GM18858 (cell line): ENCODE data around the gene ZNF407.

Experiments
- ATAC-seq: cut with Tn5 transposase; IDR thresholded peaks from one replicate; pipeline ENCODE4 v1.9.1; 2021; ENCODE audit not compliant: unreplicated experiment

ZNF407 gene

DNA sequence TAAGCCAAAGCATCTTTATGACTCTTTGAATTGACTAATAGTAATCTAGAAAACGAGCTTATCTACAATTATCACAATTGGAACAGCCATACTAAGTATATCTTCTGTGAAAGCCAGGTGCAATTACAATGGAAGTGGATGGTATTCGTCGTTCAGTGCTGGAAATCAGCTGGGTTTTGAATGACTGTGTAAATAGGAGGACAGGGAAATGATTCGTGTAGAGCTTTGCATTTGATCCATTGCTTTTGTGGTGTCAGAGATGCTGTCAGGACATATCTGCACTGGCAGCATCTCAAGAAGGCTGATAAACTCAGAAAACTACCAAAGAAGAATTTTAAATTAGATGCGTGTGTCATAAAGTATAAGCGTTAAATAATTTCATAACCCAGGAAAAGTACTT lies 187.1 kb downstream of the ZNF407 start:
- no peak for ATAC-seq

DNA sequence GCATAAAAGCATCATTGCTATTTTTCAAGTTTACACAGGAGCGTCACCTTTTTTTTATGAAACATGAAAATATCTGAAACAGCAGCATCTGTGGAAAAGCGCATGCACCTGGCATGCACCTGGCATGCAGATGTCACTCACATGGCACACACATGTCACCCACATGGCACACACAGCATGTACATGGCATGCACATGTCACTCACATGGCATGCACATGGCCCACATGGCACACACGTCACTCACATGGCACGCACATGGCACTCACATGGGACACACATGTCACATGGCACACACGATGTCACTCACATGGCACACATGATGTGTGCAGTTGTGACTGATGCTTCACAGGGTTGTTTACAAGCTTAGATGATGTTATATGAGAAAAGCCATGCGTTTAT lies 188.0 kb downstream of the ZNF407 start:
- ATAC-seq, result no peak

DNA sequence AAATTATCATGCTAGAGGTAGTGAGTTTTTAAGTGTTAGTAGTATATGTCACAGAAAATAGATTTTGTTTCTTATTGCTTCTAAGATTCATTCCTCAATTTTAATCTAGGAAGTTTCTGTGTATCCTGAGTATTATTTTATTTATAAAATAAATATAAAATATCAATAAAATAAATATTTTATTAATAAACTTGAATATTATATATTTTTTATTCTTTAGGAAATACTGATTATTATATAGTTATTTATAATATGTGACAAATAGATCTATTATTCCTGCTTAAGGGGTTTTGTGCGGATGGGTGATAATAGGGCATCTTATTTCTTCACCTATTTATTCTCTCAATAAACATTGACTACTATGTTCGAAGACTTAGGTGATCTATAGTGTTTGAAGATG lies 191.0 kb downstream of the ZNF407 start:
- ATAC-seq, result no peak

DNA sequence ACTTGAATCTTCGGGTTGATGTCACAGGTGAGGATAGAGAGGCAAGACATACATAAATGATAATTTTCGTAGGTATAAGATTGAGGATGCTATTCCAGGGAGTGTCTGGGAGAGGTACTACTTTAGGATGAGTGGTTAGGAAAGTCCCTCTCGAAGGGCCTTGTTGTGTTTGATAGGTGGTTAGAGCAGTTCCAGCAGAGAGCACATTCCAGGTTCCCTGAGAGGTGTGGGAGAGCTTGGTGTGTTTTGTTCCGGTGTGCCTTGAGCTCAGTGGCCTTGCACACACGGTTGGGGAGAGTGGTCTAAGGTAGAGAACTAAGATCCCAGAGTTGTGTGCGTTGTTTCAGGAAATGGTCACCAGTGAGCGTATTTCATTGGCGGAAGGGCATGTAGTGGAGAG lies 191.4 kb downstream of the ZNF407 start:
- no peak for ATAC-seq

DNA sequence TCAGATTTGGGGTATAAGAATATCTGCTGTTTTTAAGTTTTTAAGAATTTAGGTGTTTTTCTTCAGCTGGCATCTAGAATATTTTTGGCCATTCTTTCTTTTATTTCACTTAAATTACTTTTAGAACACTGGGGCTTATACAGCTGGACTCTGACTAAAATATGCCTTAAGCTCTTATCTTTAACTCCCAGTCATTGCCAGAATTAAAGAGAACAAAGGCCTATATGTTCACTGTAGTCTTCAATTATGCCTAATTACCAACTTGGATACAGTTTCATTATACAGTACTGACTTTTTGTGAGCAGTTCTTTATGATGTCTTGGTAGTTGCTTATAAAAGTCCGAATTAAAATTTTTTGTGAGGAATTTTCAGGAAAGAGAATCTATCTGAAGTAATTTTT lies 192.8 kb downstream of the ZNF407 start:
- ATAC-seq, result no peak

DNA sequence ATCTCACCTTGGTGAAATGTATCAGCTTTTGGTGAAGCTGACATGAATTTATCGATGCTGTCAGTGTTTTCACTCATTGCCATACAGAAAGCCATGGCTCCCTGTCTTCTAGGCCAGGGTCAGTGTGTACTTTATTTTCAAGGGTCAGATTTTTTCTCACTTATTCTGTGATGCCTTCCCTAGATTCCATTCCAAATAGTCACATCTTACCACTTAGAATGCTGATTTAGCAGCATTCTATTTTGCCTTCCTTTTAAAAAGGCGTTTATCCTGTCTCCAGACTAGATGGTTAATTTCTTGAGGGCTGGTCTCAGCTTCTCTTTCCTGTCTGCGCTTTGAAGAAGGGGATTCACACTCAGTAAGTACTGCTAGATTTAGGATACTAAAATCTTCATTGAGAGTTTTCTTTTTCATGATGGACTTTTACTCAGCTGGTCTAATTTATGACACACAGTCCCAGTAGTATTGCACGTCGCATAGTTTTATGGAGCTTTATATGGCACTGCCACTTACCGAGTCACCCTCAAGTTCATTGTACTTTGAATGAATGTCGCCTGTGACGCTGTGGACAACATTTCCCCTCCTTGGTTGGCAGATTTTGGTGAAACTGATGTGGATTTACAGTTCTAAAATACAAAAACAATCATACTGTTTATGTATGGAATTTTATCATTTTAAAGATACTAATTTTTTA lies 194.0 kb downstream of the ZNF407 start:
- ATAC-seq, result no peak

DNA sequence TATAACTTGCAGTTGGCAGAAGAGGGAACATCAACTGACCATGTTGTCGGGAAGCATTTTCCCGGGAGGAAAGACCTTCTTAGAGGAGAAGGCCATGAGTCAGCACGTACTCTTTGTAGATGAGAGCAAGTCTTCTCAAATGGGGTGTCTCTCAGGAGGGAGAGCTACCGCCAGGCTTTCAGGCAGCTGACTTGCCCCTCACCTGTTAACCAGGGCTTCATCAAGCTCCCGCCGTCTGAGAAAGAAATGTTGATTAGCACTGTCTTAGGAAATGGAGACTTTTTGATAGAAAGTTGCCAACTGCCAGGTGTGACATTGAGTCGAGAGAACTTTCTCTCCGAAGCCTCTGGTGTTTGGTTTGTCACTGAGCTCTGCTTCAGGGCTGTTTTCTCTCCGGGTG lies 196.1 kb downstream of the ZNF407 start:
- no peak for ATAC-seq

DNA sequence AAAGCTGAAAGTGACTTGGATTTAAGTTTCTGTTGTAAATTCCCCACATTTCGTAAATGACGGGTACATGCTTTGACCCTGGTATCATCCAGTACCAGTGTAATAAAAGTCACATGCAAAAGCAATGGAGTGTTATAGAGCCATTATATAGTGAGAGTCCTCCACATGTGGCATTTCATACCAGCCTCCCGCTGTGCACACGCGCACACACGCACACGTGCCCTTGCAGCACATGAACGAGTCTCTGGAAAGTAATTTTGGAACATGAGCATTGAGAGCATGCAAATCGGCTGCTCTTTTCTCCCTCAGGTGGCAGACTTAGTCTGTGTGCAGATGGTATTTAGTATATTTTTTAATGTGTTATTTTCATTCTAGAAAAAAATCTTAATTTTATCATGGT lies 198.1 kb downstream of the ZNF407 start:
- no peak for ATAC-seq

DNA sequence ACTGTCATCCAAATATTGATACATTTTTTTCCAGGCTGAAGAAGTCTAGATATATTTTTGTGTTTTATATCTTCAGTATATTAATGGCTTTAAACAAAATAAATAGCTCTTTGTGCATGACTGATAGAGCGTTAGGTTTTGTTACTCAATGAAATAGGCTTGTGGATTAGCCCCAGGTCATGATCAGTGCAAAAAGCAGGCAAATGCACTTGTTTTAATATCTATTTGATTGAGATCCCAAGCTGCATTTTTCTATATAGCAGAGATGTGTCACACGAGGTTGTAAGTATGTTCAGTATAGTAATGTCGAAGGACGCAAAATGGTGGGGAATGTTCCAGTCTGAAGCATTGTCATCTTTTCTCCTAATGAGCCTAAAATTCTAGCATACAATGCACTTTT lies 198.5 kb downstream of the ZNF407 start:
- ATAC-seq, result no peak

DNA sequence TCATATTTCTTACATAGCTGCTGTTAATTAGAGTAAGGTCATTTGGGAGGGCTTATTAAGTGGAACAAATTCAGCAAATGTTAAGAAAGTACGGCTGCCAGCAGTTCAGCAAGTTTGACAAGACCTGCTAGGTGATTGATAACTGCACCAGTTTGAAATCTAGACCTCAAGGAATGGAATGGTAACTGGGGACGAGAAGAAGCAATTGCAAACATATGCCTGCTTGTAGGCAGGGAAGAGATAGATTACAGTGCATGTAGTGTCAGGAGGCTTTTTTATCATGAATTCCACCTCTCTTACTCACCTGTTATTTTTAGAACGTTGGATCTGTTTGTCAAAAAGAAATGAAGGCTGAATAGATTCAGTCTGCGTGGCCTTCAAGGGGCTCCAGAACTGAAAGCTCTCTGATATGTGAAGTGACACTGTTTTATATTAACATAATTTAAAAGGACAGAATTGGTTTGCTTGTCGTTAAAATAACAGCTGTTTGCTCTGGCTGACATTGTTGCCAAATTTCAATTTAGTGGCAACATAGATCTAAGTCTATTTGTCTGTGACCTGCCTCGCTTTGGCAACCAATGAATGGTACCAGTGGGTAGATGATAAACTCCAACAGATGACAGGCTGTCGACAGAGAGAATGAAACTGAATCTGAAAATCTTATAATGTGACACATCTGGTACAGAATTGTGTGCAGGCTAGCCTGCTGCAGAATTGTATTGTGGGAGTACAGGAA lies 199.3 kb downstream of the ZNF407 start:
- peak; percentile 98 for ATAC-seq

DNA sequence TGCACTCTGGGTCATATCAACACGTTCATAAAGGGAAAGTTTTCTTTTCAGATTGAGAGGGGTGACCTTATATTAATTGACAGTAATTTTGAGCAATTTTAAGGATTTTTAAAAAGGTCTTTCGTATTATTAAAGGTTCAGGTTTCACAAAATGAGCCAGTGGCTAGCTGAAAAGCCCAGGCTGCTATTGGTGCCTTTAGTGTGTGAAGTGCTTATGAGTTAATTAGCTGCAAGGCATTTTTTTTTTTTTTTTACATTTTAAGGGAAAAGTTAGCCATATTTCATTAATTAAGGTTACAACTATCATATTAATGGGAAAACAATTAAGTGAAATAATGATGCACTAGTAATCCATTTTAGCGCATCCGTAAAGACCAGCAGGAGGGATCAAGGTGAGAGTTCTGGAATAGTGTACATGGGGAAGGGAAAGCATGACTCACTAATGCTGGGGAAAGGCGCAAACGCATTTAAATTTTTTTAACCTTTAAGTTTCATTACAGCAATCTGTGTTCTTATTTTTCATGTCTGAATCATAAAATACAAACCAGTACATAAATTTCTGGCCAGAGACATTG lies 200.0 kb downstream of the ZNF407 start:
- ATAC-seq, result peak; percentile 25

DNA sequence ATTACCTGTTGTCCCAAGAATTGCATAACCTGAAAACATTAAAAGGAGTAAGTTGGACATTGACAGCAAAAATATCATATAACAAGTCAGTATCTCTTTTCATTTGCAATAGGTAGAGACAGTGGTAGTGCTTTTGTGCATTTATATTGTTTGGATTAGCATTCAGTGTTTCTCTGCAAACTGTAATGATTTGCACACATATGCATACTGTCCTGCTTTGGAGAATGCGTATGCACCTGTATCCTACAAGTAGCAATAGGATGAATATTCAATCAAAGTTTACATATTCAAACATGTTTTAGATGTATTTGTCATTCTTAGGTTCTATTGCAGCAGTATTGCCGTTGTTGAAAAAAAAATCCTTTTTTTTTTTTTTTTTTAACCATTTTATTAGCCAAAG lies 201.9 kb downstream of the ZNF407 start:
- no peak for ATAC-seq

DNA sequence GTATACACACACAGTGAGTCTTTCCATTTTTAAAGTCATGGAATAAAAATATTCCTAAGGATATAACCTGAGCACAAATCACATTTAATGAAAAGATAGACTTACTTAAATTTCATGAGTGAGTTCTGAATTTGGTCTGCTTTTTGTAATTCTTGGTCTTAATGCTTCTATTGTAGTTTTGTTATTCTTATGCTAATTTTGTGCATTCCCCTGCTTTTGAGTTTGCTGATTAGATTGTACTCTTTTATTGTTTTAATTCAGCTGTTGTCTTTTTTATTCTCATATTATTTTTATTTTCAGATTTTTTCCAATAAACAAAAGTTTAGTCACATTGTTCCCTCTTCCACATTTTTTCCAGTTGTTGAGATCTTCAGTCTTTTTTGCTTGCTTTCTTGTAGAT lies 202.4 kb downstream of the ZNF407 start:
- no peak for ATAC-seq

DNA sequence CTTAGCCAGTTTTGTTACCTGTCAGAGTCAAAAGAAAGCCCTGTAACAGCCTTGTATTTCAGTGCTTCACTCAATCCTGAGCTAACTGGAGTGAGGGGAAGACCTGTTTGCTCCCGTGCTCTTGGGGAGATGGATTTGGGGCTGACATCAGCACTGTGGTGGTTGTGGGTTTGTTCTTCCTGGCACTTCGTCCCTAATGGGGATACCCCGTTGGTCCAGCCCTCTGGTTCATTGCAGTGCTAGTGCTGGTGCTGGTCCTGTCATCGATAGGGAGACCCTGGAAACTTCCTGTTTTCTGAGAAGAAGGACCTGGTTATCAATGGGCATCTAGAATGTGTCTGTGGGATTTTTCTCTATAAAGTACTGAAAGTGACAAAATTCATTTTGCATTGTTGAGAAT lies 205.4 kb downstream of the ZNF407 start:
- no peak for ATAC-seq

DNA sequence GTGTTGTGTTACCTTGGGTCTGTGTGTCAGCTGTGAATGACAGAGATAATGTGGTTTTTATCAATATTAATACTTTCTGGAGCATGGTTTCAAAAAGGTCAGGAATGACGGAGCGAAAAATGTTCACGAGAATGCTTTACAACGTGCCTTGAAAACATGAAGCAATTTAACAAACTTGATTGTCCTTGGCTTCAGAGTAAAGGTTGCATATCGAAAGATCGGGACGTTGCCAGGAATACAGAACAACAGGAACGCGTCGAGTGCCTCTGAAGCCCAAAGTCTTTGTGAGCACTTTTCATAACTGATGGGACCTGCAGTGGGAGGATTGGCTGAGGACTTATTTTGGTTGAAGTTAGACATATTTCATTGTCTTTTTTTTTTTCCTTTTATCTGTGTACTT lies 206.1 kb downstream of the ZNF407 start:
- ATAC-seq, result no peak

DNA sequence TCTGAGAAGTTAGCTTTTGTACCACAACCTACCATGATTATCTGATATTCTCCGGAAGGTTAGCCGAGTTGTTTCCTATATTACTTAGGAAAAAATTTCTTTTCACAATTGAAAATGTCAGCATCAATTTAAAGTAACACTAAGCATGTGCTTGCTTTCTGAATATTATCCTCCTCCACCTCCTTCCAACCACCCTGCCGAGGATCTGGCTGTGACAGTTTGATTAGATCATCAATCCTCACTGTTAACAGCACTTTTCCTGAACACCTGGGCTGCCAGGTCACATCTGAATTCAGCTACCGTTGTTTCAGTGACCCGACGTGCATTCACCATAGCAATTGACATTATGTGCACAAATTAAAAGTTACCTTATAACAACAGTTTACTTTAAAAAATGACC lies 207.0 kb downstream of the ZNF407 start:
- ATAC-seq, result no peak

DNA sequence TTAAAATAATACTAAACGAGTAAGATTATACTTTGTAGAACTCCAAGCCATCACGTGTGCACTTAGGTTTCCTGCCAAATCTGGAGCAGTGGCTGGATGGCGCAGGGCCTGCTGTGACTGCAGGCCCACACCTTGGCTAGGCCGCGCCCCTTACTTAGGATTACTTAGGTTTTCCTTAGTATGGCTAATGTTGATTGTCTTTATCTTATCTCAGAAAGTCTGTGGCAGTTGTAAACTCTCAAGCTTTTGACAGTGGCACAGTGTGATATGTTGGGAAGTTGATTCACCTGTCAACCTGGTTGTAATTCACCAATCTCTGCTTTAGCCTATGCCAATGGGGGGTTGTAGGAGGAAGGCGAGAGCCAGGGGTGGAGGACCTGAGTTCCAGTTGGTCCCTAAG lies 208.4 kb downstream of the ZNF407 start:
- ATAC-seq, result no peak

DNA sequence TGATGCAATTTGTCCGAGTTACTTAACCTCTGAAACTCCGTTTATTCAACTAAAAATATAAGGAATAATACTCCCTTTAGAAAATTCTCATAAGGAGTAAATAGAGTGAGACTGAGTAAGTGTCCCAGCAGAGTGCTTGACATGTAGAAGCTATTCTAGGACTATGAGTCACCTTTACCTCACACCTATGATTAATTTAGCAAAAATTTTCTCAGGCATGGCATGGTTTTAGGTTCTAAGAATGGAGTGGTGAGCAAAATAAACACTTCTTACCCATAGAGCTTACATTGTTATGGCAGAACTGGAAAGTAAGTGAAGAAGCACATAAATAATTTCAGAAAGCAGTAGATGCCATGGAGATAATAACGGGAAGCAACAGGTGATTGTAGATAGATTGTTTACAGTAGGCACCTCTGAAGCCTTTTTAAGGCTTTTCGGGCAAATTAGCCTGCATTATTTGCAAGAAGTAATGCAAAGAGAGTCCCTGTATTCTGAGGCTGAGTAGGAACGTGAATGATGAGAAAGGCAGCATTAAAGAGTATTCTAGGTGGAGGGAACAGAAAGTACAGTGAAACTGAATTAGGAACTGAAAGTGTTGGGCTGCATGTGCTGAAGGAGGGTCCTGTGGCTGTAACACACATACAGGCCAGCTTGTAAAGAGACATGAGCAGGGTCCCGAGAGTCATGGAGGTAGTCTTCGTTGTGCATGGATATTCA lies 209.2 kb downstream of the ZNF407 start:
- peak; percentile 96 for ATAC-seq

DNA sequence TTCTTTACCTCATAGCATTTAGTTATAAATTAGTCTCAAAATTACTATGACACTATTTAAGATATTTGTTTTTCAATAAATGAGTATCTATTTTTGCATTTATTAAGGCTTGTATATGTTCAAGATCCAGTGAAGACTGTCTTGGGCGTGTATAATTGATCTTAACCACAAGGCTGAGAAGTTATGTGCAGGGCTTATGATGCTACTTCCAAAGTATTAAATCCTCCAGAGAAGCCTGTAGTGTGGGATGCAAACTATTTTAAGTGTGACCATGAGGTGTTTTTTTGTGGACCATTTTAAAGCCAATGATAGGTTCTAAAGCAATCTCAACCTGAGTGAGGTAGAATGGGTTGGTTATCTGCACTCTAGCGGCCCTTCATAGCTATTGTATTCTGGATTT lies 219.9 kb downstream of the ZNF407 start:
- ATAC-seq, result no peak

DNA sequence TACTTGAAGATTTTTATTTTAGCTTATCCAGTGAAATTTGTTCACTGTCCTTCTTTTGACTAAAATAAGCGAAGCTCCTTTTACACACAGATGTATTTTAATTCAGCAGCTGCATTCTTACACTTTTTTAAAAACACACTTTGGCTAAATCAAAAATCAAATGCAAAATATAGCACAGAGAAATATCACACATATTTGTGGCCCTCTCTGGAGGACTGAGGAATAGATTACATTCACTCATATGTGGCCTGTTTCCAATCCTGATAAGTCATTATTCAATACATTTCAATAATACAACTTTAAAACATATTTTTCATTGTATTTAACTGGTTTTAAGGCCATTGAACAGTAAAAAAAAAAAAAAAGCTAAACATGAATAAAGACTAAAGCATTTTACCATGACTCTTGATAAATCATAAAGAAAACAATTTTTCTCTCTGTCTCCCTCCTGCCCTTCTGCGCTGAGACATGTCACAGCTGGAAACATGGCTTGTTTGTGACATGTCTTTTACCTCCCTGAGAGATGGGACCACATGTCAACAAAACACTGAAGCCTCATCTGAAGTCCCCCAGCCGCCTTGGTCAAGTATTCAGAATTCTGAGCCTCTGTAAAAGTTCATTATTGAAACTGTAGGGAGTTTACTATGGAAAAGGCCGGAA lies 221.0 kb downstream of the ZNF407 start:
- no peak for ATAC-seq

DNA sequence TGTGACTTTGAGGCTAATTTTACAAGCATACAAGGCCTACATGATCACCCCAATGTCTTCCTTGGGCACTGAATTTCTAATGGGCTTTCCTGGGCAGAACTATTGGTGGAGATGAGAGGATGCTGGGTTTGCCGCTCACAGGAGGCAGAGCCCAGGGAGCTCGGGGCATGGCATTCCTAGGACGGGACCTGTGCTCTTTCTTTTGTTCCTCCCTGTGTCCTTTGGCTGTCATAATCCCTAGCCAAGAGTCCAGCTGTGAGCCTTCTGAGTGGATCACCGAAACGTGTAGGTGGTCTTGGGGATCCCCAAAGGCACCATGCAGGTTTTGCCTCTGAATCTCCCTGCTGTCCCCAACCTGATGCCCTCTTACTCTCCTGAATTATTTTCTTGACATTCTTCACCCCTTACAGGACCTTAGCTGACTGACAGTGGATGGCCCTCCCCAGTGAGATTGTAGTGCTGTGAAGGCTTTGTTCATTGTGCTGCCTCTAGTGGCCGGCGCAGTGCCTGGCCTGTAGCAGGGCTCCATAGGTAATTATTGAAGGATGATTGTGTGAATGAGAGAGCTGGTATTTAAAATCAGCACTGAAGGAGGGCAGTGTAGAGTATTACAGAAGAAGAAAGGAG lies 221.9 kb downstream of the ZNF407 start:
- no peak for ATAC-seq
